GM21515 (cell line): Measurements from ENCODE around the gene DHRSX.
"Not testable (repeated sequence)": the region's sequence is repeated elsewhere in the genome, so short reads cannot be mapped to it uniquely, and the experiment has no call there.

ENCODE experiments used
- ATAC-seq: cut with Tn5 transposase; IDR thresholded peaks from one replicate; pipeline ENCODE4 v1.9.1; 2021; ENCODE audit not compliant: unreplicated experiment

Gene DHRSX

DNA sequence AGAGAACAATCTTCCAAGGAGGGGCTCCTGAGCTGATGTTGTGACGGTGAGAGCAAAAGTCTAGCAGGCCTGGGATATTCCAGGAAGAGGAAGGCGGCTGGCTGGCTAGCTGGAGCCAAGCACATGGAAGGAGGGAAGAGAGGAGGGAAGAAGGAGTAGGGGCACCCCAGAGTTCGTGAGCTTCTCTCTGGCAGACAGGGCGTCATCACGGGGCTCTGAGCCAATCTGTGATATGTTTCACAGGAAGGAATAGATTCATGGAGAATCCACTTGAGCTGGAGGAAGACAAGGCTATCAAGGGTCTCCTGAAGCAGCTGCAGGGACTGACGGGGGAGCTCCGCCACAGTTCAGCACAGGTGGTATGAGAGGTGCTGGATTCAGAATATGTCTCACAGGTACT is 73.6 kb downstream of the DHRSX start:
- ATAC-seq = no peak

DNA sequence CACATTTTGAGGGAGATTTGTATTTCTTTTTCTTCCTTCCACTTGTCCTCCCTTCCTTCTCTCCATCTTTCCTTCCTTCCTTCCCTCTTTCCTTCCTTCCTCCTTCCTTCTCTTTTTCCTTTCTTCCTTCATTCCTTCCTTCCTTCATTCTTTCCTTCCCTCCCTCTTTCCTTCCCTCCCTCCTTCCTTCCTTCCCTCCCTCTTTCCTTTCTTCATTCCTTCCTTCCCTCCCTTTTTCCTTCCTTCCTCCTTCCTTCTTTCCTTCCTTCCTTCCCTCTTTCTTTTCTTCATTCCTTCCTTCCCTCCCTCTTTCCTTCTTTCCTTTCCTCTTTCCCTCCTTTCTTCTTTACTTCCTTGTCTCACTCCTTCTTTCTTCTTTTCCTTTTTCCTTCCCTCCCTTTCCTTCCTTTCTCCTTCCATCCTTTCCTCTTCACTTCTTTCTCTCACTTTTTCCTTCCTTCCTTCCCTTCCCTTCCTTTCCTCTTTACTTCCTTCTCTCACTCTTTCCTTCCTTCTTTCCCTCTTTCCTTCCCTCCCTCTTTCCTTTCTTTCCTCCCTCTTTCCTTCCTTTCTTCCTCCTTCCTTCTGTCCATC is 74.4 kb downstream of the DHRSX start:
- ATAC-seq = no peak

DNA sequence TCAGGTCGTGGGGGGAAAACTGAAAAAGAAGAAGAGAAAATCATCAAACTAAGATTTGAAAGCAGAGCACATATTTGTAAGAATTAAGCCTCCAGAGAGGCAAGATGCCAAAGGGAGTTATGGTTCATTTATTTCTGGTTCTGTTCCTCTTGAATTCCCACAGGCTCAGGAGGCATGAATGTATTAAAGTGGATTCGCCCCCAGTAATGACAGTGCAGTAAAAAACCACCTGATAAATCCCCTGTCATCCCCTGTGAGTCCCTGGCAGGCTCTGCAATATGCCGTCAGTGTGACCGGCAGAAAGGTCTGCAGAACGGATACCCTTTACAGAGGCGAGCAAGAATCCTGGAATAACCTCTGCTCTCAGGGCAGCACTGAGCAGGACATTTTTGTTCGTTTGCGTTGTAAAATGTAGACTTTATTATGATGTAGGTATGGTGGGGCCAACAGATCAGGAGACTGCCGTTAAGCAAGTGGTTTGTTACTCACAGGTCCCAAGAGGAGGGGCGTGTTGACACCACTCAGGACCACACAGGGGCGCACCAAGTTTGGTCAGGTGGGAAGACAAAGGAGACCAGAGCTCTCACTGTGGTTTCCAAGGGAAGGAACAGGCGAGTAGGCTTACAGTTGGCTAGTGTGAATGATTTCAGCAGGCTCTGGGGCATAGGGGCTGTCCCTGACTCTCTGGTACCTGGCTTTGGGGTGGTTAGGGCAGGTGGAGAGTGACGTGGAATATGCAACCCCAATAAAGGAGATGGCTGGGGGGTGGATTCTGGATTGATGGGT is 75.3 kb downstream of the DHRSX start:
- ATAC-seq = no peak

DNA sequence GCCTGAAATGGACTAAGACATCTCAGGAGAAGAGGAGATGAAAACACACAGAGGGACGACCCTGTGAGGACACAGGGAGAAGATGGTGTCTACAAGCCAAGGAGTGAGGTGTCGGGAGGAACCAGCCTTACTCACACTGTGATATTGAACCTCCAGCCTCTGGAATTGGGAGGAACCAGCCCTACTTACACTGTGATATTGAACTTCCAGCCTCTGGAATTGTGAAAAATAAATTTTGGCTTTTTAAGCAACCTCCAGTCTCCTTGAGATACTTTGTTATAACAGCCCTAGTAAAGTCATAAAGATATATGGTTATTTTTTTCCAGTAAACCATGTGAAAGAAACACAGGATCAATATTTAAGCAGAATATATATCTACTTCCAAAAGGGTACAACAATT is 76.5 kb downstream of the DHRSX start:
- ATAC-seq = no peak

DNA sequence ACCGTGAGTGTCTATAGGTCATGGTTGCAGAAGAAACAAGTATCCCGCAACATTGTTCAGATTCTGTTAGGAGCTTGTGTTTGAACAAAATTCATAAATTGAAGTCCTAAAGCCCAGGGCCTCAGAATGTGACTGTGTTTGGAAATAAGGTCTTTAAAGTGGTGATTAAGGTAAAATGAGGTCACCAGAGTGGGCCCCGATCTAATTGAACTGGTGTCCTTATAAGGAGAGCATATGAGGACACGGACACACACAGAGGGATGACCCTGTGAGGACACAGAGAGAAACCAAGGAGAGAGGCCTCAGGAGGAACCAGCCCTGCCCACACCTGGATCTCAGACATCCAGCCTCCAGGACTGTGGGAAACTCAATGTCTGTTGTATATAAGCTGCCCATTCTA is 76.9 kb downstream of the DHRSX start:
- ATAC-seq = no peak

DNA sequence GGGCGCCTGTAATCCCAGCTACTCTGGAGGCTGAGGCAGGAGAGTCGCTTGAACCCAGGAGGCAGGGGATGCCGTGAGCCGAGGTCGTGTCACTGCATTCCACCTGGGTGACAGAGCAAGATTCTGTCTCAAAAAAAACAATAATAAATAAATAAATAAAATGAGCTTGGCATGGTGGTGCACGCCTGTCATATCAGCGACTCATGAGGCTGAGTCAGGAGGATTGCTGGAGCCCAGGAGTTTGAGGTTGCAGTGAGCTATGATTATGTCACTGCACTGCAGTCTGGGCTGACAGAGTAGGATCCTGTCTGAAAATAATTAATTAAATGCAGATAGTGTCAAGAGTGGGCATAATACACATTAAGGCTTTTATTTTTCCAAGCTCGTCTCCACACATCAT is 77.5 kb downstream of the DHRSX start:
- ATAC-seq = no peak

DNA sequence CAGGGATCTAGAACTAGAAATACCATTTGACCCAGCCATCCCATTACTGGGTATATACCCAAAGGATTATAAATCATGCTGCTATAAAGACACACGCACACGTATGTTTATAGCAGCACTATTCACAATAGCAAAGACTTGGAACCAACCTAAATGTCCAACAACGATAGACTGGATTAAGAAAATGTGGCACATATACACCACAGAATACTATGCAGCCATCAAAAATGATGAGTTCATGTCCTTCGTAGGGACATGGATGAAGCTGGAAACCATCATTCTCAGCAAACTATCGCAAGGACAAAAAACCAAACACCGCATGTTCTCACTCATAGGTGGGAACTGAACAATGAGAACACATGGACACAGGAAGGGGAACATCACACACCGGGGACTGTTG is 81.4 kb downstream of the DHRSX start:
- ATAC-seq = not testable (repeated sequence)

DNA sequence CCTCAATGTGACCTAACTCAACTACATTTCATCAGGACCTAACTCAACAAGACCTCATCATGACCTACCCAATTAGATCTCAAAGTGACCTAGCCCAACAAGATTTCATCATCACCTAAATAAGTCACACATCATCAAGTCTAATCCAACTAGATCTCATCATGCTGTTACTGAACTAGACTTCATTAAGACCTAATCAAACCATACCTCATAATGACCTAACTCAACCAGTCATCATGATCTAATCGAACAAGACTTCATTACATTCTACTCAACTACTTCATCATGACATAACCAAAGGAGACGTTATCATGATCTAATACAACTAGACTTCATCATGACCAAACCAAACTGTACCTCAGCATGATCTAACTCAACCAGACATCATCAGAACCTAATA is 82.8 kb downstream of the DHRSX start:
- ATAC-seq = no peak

DNA sequence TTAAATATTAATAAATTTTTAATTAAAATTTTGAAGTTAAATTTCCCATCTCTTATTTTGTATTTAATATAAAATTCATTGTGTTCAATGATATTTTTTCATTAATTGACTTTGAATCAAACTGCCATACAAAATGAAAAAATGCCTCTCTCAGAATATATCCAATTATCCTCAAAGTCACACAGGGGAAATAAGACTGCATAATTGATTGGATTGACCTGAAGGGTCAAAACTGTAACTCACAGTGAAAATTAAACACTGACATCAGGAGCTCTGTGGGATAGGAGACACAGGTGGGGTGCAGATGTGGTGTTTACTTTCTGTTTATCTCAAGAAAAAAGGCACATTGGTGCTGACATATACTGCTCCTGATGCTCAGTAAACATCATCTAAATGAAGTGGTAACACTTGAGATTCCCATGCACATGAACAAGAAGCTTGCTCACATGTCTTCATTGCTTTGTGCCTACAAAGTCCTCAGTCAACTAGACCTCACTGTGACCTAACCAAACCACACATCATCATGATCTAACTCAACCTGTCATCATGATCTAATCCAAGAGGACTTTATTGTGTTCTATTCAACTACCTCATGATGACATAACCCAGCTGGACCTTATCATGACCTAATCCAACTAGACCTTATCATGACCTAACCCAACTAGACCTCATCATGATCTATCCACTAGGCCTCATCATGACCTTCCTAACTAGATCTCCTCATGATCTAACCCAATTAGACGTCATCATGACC is 83.7 kb downstream of the DHRSX start:
- no peak for ATAC-seq

DNA sequence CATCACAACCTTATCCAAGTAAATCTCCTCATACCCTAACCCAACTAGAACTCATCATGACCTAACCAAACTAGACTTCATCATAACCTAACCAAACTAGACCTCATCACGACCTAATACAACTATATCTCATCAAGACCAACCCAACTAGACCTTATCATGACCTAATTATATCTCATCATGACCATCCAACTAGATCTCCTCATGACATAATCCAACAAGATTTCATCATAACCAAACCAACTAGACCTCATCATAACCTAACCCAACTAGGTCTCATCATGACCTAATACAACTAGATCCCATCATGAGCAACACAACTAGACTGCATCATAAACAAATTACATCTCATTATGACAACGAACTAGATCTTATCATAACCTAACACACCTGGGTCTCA is 86.4 kb downstream of the DHRSX start:
- no peak for ATAC-seq

DNA sequence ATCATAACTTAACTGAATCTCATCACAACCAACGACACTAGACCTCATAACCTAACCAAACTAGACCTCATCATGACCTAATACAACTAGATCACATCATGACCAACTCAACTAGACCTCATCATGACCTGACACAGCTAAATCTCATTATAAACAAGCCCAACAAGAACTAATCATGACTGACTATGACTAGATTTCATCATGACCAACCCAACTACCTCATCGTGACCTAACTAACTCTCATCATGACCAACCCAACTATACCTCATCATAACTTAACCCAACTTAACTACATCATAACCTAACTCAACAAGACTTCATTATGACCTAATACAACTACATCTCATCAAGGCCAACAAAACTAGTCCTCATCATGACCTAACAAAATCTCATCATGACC is 86.8 kb downstream of the DHRSX start:
- no peak for ATAC-seq

DNA sequence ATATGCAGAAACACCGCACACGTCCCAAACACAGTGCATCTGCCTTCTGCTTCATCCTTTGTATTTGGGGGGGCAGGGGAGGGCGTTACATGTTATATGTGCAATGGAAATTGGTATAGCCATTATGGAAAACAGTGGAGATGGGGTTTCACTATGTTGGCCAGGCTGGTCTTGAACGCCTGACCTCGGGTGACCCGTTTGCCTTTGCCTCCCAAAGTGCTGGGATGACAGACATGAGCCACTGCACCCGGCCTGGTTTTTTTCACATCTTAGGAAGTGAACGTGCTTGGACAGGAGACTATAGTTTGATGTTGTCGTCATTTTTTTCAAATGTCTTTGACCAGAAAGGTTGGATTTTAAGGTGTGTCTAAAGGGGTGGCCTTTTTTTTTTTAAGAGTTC is 88.6 kb downstream of the DHRSX start:
- no peak for ATAC-seq

DNA sequence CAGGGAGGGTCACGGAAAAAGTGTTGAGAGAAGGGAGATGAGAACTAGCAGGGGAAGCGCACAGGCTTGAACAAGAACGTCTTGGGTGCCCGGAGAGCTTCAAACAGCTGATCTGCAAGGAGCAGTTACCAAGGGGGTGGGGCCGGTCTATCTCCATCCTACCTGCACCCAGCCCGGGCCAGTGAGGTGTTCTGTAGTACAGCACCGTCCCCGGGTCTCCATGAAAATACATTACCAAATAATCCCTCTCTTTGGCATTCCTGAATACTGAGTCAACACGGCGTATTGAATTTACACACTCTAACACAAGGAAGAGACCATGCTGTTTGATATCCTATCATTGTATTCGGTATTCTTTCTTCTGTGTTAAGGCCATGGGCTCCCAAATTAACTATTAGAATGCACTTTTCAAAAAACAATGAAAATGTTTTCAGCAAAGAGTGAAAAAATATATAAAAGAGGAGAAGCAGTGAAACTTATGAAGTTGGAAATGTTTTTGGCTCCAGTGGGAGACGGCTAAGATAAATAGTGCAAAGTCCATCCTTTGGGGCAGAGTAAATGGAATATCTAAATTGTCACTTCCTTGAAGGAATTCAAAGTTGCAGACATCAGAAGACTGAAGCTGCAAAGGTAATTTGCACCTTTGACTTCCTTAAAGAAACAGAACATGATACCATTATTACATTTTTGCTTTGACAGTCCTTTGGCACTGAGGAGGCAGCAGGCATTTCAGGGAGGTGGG is 90.3 kb downstream of the DHRSX start:
- ATAC-seq = no peak

DNA sequence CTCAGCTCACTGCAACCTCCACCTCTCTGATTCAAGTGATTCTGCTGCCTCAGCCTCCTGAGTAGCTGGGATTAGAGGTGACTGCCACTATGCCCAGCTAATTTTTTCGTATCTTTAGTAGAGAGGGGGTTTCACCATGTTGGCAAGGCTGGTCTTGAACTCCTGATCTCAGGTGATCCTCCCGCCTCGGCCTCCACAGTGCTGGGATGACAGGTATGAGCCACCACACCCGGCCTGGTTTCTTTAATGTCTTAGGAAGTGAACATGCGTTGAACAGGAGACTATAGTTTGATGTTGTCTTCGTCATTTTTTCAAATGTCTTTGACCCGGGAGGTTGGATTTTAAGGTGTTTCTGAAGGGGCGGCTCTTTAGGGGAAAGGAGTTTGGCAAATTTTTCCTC is 91.0 kb downstream of the DHRSX start:
- no peak for ATAC-seq

DNA sequence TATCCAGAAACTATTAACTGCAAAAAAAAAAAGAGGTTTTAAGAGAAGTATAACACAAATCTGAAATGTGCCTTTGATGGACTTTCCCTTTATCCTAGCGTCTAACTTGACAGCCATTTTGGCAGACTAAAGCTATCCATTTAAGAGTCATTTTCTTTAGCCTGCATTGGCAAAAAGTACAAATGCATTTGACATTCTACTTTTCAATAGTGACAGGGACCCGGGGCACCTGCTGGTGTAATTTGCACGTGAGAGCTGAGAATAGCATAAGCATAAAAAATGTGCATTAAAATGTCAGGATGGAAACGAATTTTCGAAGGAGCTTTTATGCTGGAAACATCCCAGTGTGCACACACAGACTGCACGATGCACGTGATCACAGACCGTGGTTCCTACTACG is 91.9 kb downstream of the DHRSX start:
- no peak for ATAC-seq

DNA sequence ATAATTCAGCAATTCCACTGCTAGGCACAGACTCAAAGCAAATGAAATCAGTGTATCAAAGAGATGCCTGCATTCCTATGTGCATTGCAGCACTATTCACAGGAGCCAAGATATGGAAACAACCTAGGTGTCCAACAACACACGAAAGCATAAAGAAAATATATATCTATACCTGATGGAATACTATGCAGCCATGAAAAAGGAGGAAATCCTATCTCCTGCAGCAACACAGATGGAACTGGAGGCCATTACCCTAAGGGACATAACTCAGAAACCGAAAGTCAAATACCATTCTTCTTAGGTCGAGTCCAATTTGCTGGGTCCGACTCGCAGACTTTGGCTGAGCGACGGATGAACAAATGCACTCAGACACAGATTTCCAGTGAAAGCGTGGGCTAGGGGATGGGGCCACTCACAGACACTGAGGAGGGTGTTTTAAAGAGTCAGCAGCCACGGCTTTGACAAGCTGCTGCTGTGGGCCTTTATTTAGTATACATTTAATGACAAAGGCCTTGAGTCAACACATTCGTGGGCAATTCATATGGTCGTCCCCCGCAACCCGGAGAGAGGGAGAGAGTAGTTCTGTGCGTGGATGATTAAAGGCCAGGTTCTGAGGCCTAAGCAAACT is 93.8 kb downstream of the DHRSX start:
- no peak for ATAC-seq

DNA sequence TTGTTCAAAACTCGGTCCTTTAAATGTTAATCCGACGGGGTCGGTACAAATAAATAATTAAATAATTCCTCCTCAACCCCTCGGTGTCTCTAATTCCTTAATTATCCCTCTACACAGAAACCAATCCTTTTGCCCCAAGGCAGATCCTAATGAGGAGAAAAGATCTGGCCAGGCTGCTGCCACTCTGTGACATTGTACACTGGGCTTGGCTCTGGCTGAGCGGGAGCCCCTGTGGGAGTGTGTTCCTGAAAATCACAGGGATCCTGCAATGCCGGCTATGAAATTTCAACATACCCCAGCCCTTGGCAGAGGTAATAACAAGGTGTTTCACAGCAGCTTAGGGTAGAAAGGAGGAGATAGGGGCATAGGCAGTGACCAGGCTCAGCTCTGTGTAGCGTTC is 96.0 kb downstream of the DHRSX start:
- ATAC-seq = no peak

DNA sequence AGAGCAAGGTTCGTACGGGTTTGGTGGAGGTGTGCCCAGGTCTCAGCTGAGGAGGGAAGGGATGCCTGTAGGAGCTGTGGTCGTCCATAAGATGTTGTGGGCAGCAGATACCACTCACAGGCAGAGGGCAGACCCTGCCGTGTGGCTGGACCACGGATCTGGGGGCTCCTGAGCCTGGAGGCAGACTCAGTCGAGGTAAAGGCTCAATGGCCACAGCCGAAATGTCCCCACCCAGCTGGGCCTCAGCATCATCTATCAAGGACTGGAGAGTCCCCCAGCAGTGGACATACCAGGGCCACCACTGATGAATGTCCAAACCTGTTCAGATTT is 98.5 kb downstream of the DHRSX start:
- no peak for ATAC-seq

DNA sequence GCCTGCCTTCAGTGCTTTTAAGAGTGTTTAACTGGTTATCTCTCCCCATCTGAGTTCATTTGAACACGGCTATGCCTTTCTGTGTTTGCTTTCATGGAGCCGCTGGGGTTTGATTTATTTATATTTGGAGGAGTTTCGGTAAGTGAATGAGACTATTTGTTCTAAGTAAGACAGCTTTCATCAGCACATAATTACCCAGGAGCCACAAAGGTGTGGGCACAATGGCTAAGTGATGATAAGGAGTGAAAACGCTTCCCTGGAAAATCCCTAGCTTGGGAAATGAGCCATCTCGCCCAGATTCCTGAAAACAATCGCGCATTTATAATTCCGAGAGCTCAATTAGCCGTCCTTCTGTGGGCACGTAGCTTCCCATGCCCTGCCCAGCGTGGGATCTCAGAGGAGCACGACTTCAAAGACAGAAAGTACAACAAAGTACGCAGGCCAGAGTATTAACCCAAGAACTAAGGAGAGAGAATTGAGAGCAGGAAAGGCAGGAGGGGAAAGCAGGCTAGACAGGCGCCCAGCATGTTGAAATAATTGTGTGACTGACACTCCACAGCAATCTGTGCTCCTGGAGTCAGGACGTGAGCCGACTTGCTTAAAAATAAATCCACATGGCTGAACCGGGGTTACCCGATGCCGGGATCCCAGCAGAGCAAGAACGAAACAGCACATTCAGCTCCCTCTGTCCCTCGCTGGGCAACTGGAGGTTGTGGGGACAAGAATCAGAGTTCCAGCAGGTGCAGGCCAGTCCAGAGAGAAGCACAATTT is 99.0 kb downstream of the DHRSX start:
- no peak for ATAC-seq

DNA sequence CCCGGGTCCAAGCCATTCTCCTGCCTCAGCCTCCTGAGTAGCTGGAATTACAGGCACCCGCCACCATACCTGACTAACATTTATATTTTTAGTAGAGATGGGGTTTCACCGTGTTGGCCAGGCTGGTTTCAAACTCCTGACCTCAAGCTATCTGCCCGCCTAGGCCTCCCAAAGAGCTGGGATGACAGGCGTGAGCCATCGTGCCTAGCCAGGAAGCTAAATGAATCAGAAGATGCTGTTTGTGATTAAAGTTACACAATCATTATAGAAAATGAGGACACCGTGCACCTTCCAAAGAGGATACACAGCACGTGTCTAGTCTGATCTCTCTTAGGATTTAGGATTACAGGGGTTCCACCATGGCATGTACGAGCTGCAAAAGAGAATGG is 99.6 kb downstream of the DHRSX start:
- no peak for ATAC-seq
